SK-N-SH (cell line): ENCODE measurements around the gene LENG8. TPM values are rescaled to one million over a fixed set of nuclear protein-coding genes. Genes with fewer than 3 reads are reported as not detected.

Experiments used
- CTCF ChIA-PET: fragments of 300-600, 350-600 bp; formaldehyde crosslinking; extraction: SDS; loops from one replicate; lab custom pipeline; 2021; lab: Yijun Ruan, JAX
- POLR2A ChIA-PET: fragments of 350-600 bp; sonication (Branson Sonifier 250); formaldehyde crosslinking; extraction: SDS; loops from one replicate; lab custom pipeline; 2020; ENCODE audit warnings: antibody characterized with exemption, inconsistent platforms; lab: Yijun Ruan, JAX
- DNase-seq: peaks from one replicate; pipeline ENCODE4 v3.0.0; 2012
- H2AFZ ChIP-seq: fragments of 200-600 bp; sonication (generic); 2 replicates; pipeline ENCODE4 v1.8.1; 2016; ENCODE audit warnings: antibody characterized with exemption, mild to moderate bottlenecking, low read depth
- H3F3A ChIP-seq: fragments of 200-600 bp; sonication (generic); replicated peaks from 2 replicates; pipeline ENCODE3; 2016; ENCODE audit warnings: antibody characterized with exemption, mild to moderate bottlenecking; ENCODE audit not compliant: insufficient read depth
- H3K27ac ChIP-seq, 2 experiments: fragments of 200-500 bp in 1 of 2; fragments of 200-600 bp in 1 of 2; sonication (Bioruptor generic) in 1 of 2; sonication (generic), shearing (Covaris generic) in 1 of 2; 2 replicates each; pipeline versions ENCODE4 v1.5.1 to v1.6.1; 2014 to 2016; ENCODE audit warnings: low read depth in 2 of 2, inconsistent platforms in 1 of 2, low read length in 1 of 2, mild to moderate bottlenecking in 1 of 2, mixed read lengths in 1 of 2
- H3K27me3 ChIP-seq: fragments of 200-600 bp; sonication (generic), shearing (Covaris generic); 2 replicates; pipeline ENCODE4 v1.6.1; 2016; ENCODE audit warnings: mixed run types; ENCODE audit not compliant: insufficient read depth
- H3K36me3 ChIP-seq, 2 experiments: fragments of 200-500 bp in 1 of 2; fragments of 200-600 bp in 1 of 2; sonication (Bioruptor generic) in 1 of 2; sonication (generic) in 1 of 2; replicated peaks in 1 of 2; 2 replicates each; pipeline versions ENCODE3 to v1.5.1; 2014 to 2016; ENCODE audit warnings: low read length in 1 of 2, mild to moderate bottlenecking in 1 of 2; ENCODE audit not compliant: insufficient read depth in 2 of 2, control insufficient read depth in 1 of 2
- H3K4me1 ChIP-seq, 2 experiments: fragments of 200-500 bp in 1 of 2; fragments of 200-600 bp in 1 of 2; sonication (Bioruptor generic) in 1 of 2; sonication (generic), shearing (Covaris generic) in 1 of 2; 2 replicates each; pipeline versions ENCODE4 v1.5.1 to v1.6.1; 2014 to 2016; ENCODE audit warnings: low read depth in 1 of 2, low read length in 1 of 2, mixed run types in 1 of 2; ENCODE audit not compliant: insufficient read depth in 2 of 2, control insufficient read depth in 1 of 2
- H3K4me2 ChIP-seq: fragments of 200-600 bp; sonication (generic), shearing (Covaris generic); 2 replicates; pipeline ENCODE4 v1.6.1; 2017; ENCODE audit warnings: mixed run types
- H3K4me3 ChIP-seq, 2 experiments: fragments of 200-500 bp in 1 of 2; fragments of 200-600 bp in 1 of 2; sonication (Bioruptor generic) in 1 of 2; sonication (generic), shearing (Covaris generic) in 1 of 2; 2 replicates each; pipeline versions ENCODE4 v1.5.1 to v1.8.1; 2014 to 2016; ENCODE audit warnings: low read depth in 2 of 2, inconsistent platforms in 1 of 2, low read length in 1 of 2, mild to moderate bottlenecking in 1 of 2, mixed read lengths in 1 of 2, moderate library complexity in 1 of 2
- H3K79me2 ChIP-seq: fragments of 200-600 bp; sonication (generic); 2 replicates; pipeline ENCODE4 v1.8.1; 2017; ENCODE audit warnings: mild to moderate bottlenecking; ENCODE audit not compliant: insufficient read depth
- H3K9ac ChIP-seq: fragments of 200-600 bp; sonication (generic); 2 replicates; pipeline ENCODE4 v1.6.1; 2017; ENCODE audit warnings: mixed run types
- H3K9me2 ChIP-seq: fragments of 200-600 bp; sonication (generic); 2 replicates; pipeline ENCODE4 v1.6.1; 2017; ENCODE audit warnings: mixed run types
- H3K9me3 ChIP-seq: fragments of 200-600 bp; sonication (generic); 2 replicates; pipeline ENCODE4 v1.6.1; 2017; ENCODE audit warnings: mixed run types, mild to moderate bottlenecking, moderate library complexity
- H4K20me1 ChIP-seq: fragments of 200-600 bp; sonication (generic); 2 replicates; pipeline ENCODE4 v1.6.1; 2017; ENCODE audit warnings: mild to moderate bottlenecking, mixed run types; ENCODE audit not compliant: insufficient read depth
- EZH2phosphoT487 ChIP-seq: fragments of 200-600 bp; sonication (generic); IDR thresholded peaks from 2 replicates; pipeline ENCODE4 v1.6.1; 2017; ENCODE audit warnings: low read depth, mixed run types, mild to moderate bottlenecking, antibody characterized with exemption, moderate library complexity, borderline replicate concordance
- FOSL2 ChIP-seq: IDR thresholded peaks from 2 replicates; pipeline ENCODE4 v1.4.0; 2012; ENCODE audit warnings: low read depth, mild to moderate bottlenecking, moderate library complexity, borderline replicate concordance
- FOXM1 ChIP-seq: IDR thresholded peaks from 2 replicates; pipeline ENCODE4 v1.4.0; 2012; ENCODE audit warnings: low read depth, mild to moderate bottlenecking
- GATA2 ChIP-seq: sonication (generic); formaldehyde crosslinking; IDR thresholded peaks from 2 replicates; pipeline ENCODE4 v1.5.0; 2020; ENCODE audit warnings: mild to moderate bottlenecking, missing genetic modification reagents
- IRF3 ChIP-seq: fragments of 150-350 bp; IDR thresholded peaks from 2 replicates; pipeline ENCODE4 v1.6.1; 2016; ENCODE audit warnings: mild to moderate bottlenecking, low read depth, low read length
- MAX ChIP-seq: IDR thresholded peaks from 2 replicates; pipeline ENCODE4 v1.4.0; 2012; ENCODE audit warnings: low read depth
- MEF2A ChIP-seq: IDR thresholded peaks from 2 replicates; pipeline ENCODE4 v1.4.0; 2012; ENCODE audit warnings: low read depth, borderline replicate concordance
- MXI1 ChIP-seq: IDR thresholded peaks from 2 replicates; pipeline ENCODE4 v1.6.1; 2012; ENCODE audit warnings: mild to moderate bottlenecking, low read depth, low read length, improper control_type of control experiment
- NFIC ChIP-seq: IDR thresholded peaks from 2 replicates; pipeline ENCODE4 v1.4.0; 2012; ENCODE audit warnings: borderline replicate concordance
- NRF1 ChIP-seq: IDR thresholded peaks from 2 replicates; pipeline ENCODE4 v1.6.1; 2012; ENCODE audit warnings: low read depth, mild to moderate bottlenecking, low read length
- RCOR1 ChIP-seq: fragments of 150-350 bp; IDR thresholded peaks from 2 replicates; pipeline ENCODE4 v1.6.1; 2017; ENCODE audit warnings: antibody characterized with exemption, low read length
- RFX5 ChIP-seq: IDR thresholded peaks from 2 replicates; pipeline ENCODE4 v1.6.1; 2012; ENCODE audit warnings: mild to moderate bottlenecking, improper control_type of control experiment, low read length
- TCF12 ChIP-seq: IDR thresholded peaks from 2 replicates; pipeline ENCODE4 v1.4.0; 2012
- TEAD4 ChIP-seq: IDR thresholded peaks from 2 replicates; pipeline ENCODE4 v1.4.0; 2012; ENCODE audit warnings: mild to moderate bottlenecking, borderline replicate concordance; ENCODE audit not compliant: insufficient read depth
- USF1 ChIP-seq: IDR thresholded peaks from 2 replicates; pipeline ENCODE4 v1.4.0; 2012; ENCODE audit warnings: low read depth, borderline replicate concordance
- WGBS: methylation state at CpG from one replicate; pipeline ENCODE4 v1.1.6; 2017; ENCODE audit warnings: low lambda C conversion rate; 5-methylcytosine and 5-hydroxymethylcytosine counted together
- polyA plus RNA-seq, 3 experiments: library from polyadenylated mRNA; depleted of rRNA; stranded (reverse); fragments of >200 nt; gene quantifications; 2 replicates each; pipeline ENCODE4 v1.2.3, GENCODE V29; 2012

LENG8 gene
- polyA plus RNA-seq, 1 of the 3 experiments (the other 2 are of a cell fraction) = 84.0 TPM

- Histone ChIP-seq H3F3A (peaks cover 5% of the 10 kb centered on the region), H3K9ac (no peak overlapping the region), H3K36me3 (no peaks in the 10 kb centered on the region), H3K27me3 (peaks cover 88% of the 10 kb centered on the region), H3K9me2 (no peaks in the 10 kb centered on the region), H3K79me2 (no peaks in the 10 kb centered on the region), H3K9me3 (no peaks in the 10 kb centered on the region), H4K20me1 (no peaks in the 10 kb centered on the region), H2AFZ (no peak overlapping the region), H3K4me1 (no peaks in the 10 kb centered on the region), H3K4me2 (no peak overlapping the region), H3K27ac (no peak overlapping the region), H3K4me3 (no peak overlapping the region)
- TF ChIP-seq TEAD4 (no peak), NFIC (no peak)
- CTCF ChIA-PET = interaction anchor here (1.1 to 4.0 kb wide), 3 partner anchors 9 to 29 kb away, joined by 3 to 19 read pairs (median 3); no protein-coding TSS in a partner anchor
- 14% methylated on average over 4 of the region's 10 CpGs for WGBS
- POLR2A ChIA-PET = interaction anchor here (1.1 kb wide), 1 partner anchor 29 kb away, joined by 3 read pairs; the partner anchor contains the start of gene LENG8
- no peak for DNase-seq
Measured at GRCh38 chr19:54420068-54420382, 29.0 kb upstream of the LENG8 start.

- H3K27ac ChIP-seq = no peak overlapping the region
- no peaks in the 10 kb centered on the region for H3K79me2 ChIP-seq
- H3K4me3 ChIP-seq = no peak overlapping the region
- H4K20me1 ChIP-seq = no peaks in the 10 kb centered on the region
- peaks cover 5% of the 10 kb centered on the region for H3F3A ChIP-seq
- no peaks in the 10 kb centered on the region for H3K9me3 ChIP-seq
- DNase-seq = no peak
- H2AFZ ChIP-seq = no peak overlapping the region
- POLR2A ChIA-PET = interaction anchor here (1.1 kb wide), 1 partner anchor 28 kb away, joined by 3 read pairs; the partner anchor contains the start of gene LENG8
- no peak overlapping the region for H3K4me2 ChIP-seq
- H3K9ac ChIP-seq = no peak overlapping the region
- TF ChIP-seq NRF1 (no peak), EZH2phosphoT487 (no peak), MEF2A (no peak), RFX5 (no peak), MXI1 (no peak), GATA2 (CRISPR knock-in tag) (no peak), FOSL2 (no peak), MAX (no peak), NFIC (no peak)
- H3K36me3 ChIP-seq = no peaks in the 10 kb centered on the region
- no peaks in the 10 kb centered on the region for H3K9me2 ChIP-seq
- no peaks in the 10 kb centered on the region for H3K4me1 ChIP-seq
- H3K27me3 ChIP-seq = peaks cover 91% of the 10 kb centered on the region
- WGBS = 12% methylated on average over 20 of the region's 37 CpGs
- CTCF ChIA-PET = interaction anchor here (1.2 to 4.0 kb wide), 3 partner anchors 8 to 29 kb away, joined by 3 to 19 read pairs (median 5); no protein-coding TSS in a partner anchor
Measured at GRCh38 chr19:54420383-54421168, 28.4 kb upstream of the LENG8 start.

GRCh38 chr19:54421169-54421516 lies 27.9 kb upstream of the LENG8 start:
- H2AFZ ChIP-seq = no peak overlapping the region
- peaks cover 91% of the 10 kb centered on the region for H3K27me3 ChIP-seq
- DNase-seq = no peak
- no peaks in the 10 kb centered on the region for H3K9me2 ChIP-seq
- H3K36me3 ChIP-seq = no peaks in the 10 kb centered on the region
- no peaks in the 10 kb centered on the region for H3K79me2 ChIP-seq
- no peaks in the 10 kb centered on the region for H3K4me1 ChIP-seq
- no peak overlapping the region for H3K4me2 ChIP-seq
- no peak overlapping the region for H3K9ac ChIP-seq
- no peaks in the 10 kb centered on the region for H3K9me3 ChIP-seq
- 6% methylated on average over 9 of the region's 9 CpGs for WGBS
- H4K20me1 ChIP-seq = no peaks in the 10 kb centered on the region
- H3F3A ChIP-seq = peaks cover 5% of the 10 kb centered on the region
- CTCF ChIA-PET = interaction anchor here (1.2 to 4.0 kb wide), 2 partner anchors 10 to 30 kb away, joined by 5 to 19 read pairs; no protein-coding TSS in a partner anchor
- H3K4me3 ChIP-seq = no peak overlapping the region
- no peak overlapping the region for H3K27ac ChIP-seq
- POLR2A ChIA-PET = interaction anchor here (1.3 kb wide), 1 partner anchor 33 kb away, joined by 4 read pairs; no protein-coding TSS in a partner anchor
- TF ChIP-seq TCF12 (no peak), FOXM1 (no peak), USF1 (no peak), TEAD4 (no peak), NFIC (no peak), IRF3 (no peak), RCOR1 (no peak)
